Pancreas (tissue), 10 donors: ENCODE results near the gene SEL1L. TPM values are rescaled to one million over a fixed set of nuclear protein-coding genes. Genes with fewer than 3 reads are reported as not detected.

ENCODE experiments used
- ATAC-seq, 4 donors: fragments of 200-7000 bp; cut with Tn5 transposase; one replicate each; pipeline versions ENCODE4 v1.8.0 to v1.9.1; 2020; ENCODE audit warnings: mild to moderate bottlenecking in 4 of 4, moderate library complexity in 4 of 4
- DNase-seq, 6 donors: peaks; one replicate each; pipeline ENCODE4 v3.0.0-alpha.2; 2020
- FAIRE-seq: peaks from 2 replicates; lab custom pipeline; 2012; peaks lifted over from hg19 to GRCh38; lab: Jason Lieb, UNC
- H3K27ac ChIP-seq, 4 donors: fragments of 200-600 bp; sonication (generic); 1 replicate in 3 of 4; 2 replicates in 1 of 4; pipeline versions ENCODE4 v1.5.0 to v1.8.0; 2020
- H3K27me3 ChIP-seq, 4 donors: fragments of 200-600 bp; one replicate each; pipeline ENCODE4 v1.8.0; 2021
- H3K36me3 ChIP-seq, 3 donors: fragments of 200-600 bp; sonication (generic) in 1 of 3; one replicate each; pipeline versions ENCODE4 v1.5.0 to v1.8.0; 2020 to 2021
- H3K4me1 ChIP-seq, 3 donors: fragments of 200-600 bp; one replicate each; pipeline ENCODE4 v1.8.0; 2021
- H3K4me3 ChIP-seq, 4 donors: fragments of 200-600 bp; sonication (generic) in 2 of 4; one replicate each; pipeline versions ENCODE4 v1.5.0 to v1.8.0; 2020 to 2021
- H3K9me3 ChIP-seq, 4 donors: fragments of 200-600 bp; one replicate each; pipeline ENCODE4 v1.8.0; 2021
- WGBS, 2 donors: extraction: QIAGEN DNeasy Blood & Tissue Kit; methylation state at CpG; one replicate each; pipeline ENCODE4 v1.1.7; 2013; 5-methylcytosine and 5-hydroxymethylcytosine counted together
- intact Hi-C, 3 donors: fragments of 100-400 bp; cut with DNase I; formaldehyde crosslinking; loops; one replicate each; pipeline versions ENCODE4 v1.11.1 to v1.14.2; 2022
- polyA plus RNA-seq, 2 donors: library from polyadenylated mRNA; stranded (reverse); fragments of 200-250 nt; gene quantifications; one replicate each; pipeline ENCODE4 v1.2.3, GENCODE V29; 2013
- total RNA-seq, 6 donors: library from RNA; stranded (reverse); fragmentation: NEBNext Ultra II Directional in 4 of 6; extraction: Animal tissue kit (Norgen Biotek cat#: 25700) in 4 of 6; gene quantifications; one replicate each; pipeline versions ENCODE4 v1.2.1 to v1.2.4, GENCODE V29; 2021 to 2023
- TF ChIP-seq, protein P1 (sequence below), 4 donors: fragments of 200-600 bp; sonication (generic) in 3 of 4; IDR thresholded peaks; one replicate each; pipeline versions ENCODE4 v1.5.0 to v1.8.0; 2021; ENCODE audit warnings: antibody characterized with exemption in 4 of 4
- donor health status: healthy with polysubstance abuse.
- donor health status: DM: no; HTN: no; CAD: no; lungs with moderate emphysema.
- donor health status: DM: no; HTN: no; CAD: no.
- donor health status: control.
- donor health status: control.
- donor health status: Bipolar disorder and iron deficiency.
- donor health status: DM: yes; HTN: yes; CAD: no.
- donor health status: DM: no; HTN: no; CAD: no.
- donor health status: DM: no; HTN: no; CAD: no.
- donor health status: DM: yes; HTN: yes; CAD: no.

Gene SEL1L
- total and polyA plus RNA-seq, 8 donors: 54.5 to 763 (median 423) TPM

DNA sequence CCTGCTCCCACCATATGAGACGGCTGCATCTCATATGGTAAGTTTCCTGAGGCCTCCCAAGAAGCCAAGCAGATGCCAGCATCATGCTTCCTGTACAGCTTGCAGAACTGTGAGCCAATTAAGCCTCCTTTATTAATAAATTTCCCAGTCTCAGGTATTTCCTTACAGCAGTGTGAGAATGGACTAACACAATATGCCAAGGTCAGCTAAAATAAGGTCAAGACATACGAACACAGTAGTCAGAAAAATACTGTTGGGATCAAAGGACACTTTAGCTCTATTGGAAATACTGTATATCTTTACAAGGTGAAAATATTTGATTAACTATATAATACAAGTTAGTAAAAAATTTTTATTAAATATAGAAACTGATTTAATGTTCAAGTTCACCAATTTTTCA, 28.8 kb downstream of the SEL1L start:
- DNase-seq (no peak), FAIRE-seq (no peak), ATAC-seq (no peak)
- 54 to 55% methylated on average over 2 of the region's 2 CpGs for WGBS, 2 donors
- peaks cover 0 to 71% (median 40%) of the 10 kb centered on the region in 3 donors for H3K36me3 ChIP-seq
- H3K4me3 ChIP-seq: no peak overlapping the region
- H3K27ac ChIP-seq: no peak overlapping the region
- peaks cover 6 to 13% (median 8%) of the 10 kb centered on the region in 3 donors for H3K4me1 ChIP-seq
- TF ChIP-seq, protein P1, sequence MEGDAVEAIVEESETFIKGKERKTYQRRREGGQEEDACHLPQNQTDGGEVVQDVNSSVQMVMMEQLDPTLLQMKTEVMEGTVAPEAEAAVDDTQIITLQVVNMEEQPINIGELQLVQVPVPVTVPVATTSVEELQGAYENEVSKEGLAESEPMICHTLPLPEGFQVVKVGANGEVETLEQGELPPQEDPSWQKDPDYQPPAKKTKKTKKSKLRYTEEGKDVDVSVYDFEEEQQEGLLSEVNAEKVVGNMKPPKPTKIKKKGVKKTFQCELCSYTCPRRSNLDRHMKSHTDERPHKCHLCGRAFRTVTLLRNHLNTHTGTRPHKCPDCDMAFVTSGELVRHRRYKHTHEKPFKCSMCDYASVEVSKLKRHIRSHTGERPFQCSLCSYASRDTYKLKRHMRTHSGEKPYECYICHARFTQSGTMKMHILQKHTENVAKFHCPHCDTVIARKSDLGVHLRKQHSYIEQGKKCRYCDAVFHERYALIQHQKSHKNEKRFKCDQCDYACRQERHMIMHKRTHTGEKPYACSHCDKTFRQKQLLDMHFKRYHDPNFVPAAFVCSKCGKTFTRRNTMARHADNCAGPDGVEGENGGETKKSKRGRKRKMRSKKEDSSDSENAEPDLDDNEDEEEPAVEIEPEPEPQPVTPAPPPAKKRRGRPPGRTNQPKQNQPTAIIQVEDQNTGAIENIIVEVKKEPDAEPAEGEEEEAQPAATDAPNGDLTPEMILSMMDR (IDR thresholded peaks at IDR 0.05): no peak
- intact Hi-C loops: no loop called here
- H3K9me3 ChIP-seq: no peaks in the 10 kb centered on the region
- no peaks in the 10 kb centered on the region for H3K27me3 ChIP-seq

DNA sequence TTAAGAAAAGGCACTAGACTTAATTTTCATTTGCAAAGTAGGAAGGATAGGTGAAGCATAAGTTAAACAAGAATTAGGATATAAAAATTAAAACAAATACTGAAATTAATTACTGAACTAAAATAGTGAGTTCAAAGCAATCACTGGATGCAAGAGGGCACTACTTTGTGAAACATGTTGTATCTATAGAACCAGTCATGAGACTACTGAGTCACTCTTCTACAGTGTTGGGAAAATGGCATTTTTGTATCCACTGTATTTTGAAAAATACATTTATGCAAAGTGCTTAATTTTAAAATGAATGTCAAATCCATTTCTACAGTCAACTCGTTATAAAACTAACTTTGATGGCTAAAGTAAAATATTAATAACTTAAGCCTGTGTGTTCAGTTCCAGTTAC, 47.9 kb downstream of the SEL1L start:
- no peak for DNase-seq
- H3K36me3 ChIP-seq: peaks cover 4 to 90% (median 51%) of the 10 kb centered on the region in 3 donors
- H3K27ac ChIP-seq: peak overlapping the region in 2 of 4 donors; percentile 47 to 69
- peaks cover 14 to 29% (median 20%) of the 10 kb centered on the region in 3 donors for H3K4me1 ChIP-seq
- no peak overlapping the region for H3K4me3 ChIP-seq
- TF ChIP-seq, protein P1 (IDR thresholded peaks at IDR 0.05): no peak
- intact Hi-C loops: loop anchor here in 1 of 3 donors (5.0 kb wide), 1 partner anchor 42 kb away; no protein-coding TSS in a partner anchor
- H3K27me3 ChIP-seq: no peaks in the 10 kb centered on the region
- FAIRE-seq: no peak
- no peaks in the 10 kb centered on the region for H3K9me3 ChIP-seq
- 14 to 26% methylated on average over 1 of the region's 1 CpG for WGBS, 2 donors
- ATAC-seq: no peak

DNA sequence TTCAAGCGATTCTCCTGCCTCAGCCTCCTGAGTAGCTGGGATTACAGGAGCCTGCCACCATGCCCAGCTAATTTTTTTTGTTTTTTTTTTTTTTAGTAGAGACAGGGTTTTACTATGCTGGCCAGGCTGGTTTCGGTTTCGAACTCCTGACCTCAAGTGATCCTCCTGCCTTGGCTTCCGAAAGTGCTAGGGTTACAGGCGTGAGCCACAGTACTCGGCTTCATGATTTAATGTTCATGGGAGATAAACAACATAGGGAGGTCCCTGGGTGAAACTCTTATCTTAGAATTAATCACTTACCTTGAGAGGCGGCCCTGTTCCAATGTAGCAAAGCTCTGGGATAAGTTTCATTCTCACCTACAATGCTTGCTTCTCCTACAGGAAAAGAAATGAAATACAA, 48.3 kb downstream of the SEL1L start:
- Histone ChIP-seq H3K9me3 (no peaks in the 10 kb centered on the region), H3K4me1 (peaks cover 14 to 29% (median 20%) of the 10 kb centered on the region in 3 donors), H3K27ac (peak overlapping the region in 3 of 4 donors; percentile 3 to 69 (median 47)), H3K36me3 (peaks cover 4 to 90% (median 49%) of the 10 kb centered on the region in 3 donors), H3K4me3 (no peak overlapping the region), H3K27me3 (no peaks in the 10 kb centered on the region)
- intact Hi-C loops: loop anchor here in 1 of 3 donors (5.0 kb wide), 1 partner anchor 42 kb away; no protein-coding TSS in a partner anchor
- TF ChIP-seq, protein P1 (IDR thresholded peaks at IDR 0.05): no peak
- ATAC-seq (peak; percentile 13 to 63 (median 42)), DNase-seq (no peak), FAIRE-seq (no peak)
- 29 to 33% methylated on average over 7 of the region's 7 CpGs for whole genome bisulfite sequencing, 2 donors

DNA sequence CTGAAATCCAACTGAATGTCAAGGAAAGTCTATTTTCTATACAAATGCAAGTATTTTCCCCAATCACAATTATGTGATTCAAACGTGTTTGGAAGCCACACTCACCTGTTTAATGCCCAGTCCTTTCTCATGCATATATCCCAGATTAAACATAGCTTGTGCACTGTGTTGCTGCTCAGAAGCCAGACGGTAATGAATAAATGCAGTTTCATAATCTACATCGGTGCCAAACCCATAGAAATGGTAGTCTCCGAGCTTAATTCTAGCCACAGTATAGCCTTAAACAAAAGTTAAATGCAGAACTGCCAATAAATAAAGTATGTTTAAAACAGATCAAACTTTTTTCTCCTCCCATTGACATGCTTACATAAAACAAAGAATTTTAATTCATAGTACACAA, 49.5 kb downstream of the SEL1L start:
- FAIRE-seq: no peak
- intact Hi-C loops: no loop called here
- no peak for DNase-seq
- Histone ChIP-seq H3K4me1 (peaks cover 14 to 23% (median 20%) of the 10 kb centered on the region in 3 donors), H3K27me3 (no peaks in the 10 kb centered on the region), H3K27ac (peak overlapping the region in 1 of 4 donors; percentile 69), H3K4me3 (no peak overlapping the region), H3K9me3 (no peaks in the 10 kb centered on the region), H3K36me3 (peaks cover 3 to 88% (median 45%) of the 10 kb centered on the region in 3 donors)
- 44 to 48% methylated on average over 4 of the region's 4 CpGs for WGBS, 2 donors
- ATAC-seq: no peak
- TF ChIP-seq, protein P1 (IDR thresholded peaks at IDR 0.05): no peak

DNA sequence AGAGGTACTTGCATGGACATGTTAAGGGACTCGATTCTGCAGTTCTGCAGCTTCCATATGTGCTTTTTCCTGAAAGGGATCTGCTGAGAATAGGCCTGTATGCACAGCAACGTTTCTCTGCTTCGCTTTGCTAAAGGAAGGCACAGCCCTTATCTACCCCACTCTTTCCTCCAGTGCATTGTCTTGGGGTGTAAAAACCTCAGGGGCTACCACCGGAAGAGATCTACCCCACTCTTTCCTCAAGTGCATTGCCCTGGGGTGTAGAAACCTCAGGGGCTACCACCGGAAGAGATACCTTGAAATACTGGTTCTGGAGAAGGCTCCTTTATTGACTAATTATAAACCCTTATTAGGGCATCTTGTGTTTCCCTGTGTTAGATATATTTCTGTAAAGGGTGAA, 52.9 kb downstream of the SEL1L start:
- WGBS, 2 donors: 71 to 73% methylated on average over 5 of the region's 5 CpGs
- H3K36me3 ChIP-seq: peaks cover 0 to 86% (median 51%) of the 10 kb centered on the region in 3 donors
- TF ChIP-seq, protein P1 (IDR thresholded peaks at IDR 0.05): no peak
- intact Hi-C loops: no loop called here
- H3K27ac ChIP-seq: no peak overlapping the region
- H3K4me3 ChIP-seq: no peak overlapping the region
- peaks cover 4 to 17% (median 8%) of the 10 kb centered on the region in 3 donors for H3K4me1 ChIP-seq
- no peak for DNase-seq
- FAIRE-seq: no peak
- no peaks in the 10 kb centered on the region for H3K9me3 ChIP-seq
- no peaks in the 10 kb centered on the region for H3K27me3 ChIP-seq
- ATAC-seq: no peak
